Kidney capillary endothelial cell (primary cell): ENCODE measurements around the gene PANK1.

Experiments used
- DNase-seq: peaks from one replicate; pipeline ENCODE4 v3.0.0-alpha.2; 2018; ENCODE audit warnings: low spot score

Gene PANK1

GRCh38 chr10:89615824-89616223, 29.2 kb downstream of the PANK1 start:
- DNase-seq, result no peak

DNA sequence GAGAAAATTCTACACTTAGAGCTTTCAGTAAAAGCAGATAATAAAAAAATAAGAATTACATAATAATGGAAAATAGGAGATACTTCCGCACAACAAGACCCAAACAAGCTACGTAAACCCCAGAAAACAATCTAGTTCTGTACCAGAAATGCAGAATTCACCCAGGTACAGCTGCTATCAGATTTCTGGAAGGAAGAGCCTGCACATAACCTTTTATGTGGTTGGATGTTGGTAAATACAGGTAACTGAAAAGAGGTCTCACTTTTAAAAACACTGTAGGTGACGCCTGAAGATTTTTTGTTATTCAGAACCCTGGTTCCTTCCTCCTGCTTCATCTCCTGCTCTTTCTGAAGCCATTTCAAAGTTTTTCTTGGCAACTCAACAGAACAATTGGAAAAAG, 29.9 kb downstream of the PANK1 start:
- DNase-seq, result no peak

DNA sequence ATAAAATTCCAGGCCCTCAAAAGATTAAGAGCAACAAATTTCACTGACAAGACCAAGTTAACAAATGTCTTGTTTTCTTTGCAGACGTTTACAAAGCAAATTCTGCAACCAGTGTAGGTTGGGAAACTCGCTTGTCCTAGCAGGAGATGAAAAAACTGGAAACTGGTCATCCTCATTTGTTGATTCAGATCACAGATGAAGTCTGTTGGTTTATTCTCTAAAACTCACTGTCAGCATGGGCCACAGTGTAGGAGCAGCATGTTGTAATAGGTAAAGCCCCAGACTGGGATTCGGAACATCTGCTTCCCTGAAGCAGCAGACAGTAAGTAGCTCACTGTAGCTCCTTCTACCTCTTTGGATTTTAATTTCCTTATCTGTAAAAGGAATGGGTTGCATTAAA, 31.5 kb downstream of the PANK1 start:
- DNase-seq, result no peak

DNA sequence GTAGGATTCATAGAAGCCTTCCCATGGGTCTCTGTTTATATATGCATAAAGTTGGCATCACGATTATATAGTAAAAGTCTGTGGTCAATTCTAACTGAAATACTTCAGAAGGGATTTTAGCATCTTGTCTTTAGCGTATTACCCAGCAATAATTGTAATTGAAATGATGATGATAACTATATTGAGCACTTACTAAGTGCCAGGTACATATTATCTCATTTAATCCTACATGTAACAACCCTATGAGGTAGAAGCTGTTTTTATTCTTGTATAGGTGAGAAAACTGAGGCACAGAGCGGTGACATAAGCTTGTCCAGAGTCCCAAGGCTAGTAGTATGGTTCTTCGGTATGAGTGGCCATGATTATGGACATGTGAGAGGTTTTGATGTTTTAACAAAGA, 33.8 kb downstream of the PANK1 start:
- DNase-seq, result no peak

DNA sequence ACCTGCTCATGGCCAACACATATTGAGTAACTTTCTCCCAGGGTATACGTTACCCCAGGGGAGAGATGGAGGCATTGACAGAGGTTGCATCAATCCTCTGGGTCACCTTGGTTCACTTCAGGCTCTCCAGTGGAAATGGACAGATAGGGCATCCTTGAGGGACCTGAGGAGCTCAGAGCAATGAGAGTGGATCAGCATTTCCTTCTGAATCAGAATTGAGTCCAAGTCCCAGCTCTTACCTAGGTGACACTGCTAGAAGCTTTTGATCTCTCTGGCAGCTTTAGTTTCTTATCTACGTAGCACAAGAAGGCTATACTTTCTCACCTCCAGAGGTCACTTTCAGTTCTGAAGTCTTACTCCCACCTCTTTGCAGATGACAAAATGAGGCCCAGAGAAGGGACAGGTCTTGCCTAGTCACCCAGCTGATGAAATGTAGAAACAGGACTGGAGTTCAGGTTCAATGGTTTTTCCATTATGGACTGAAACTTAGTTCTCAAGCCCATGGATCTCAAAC, 35.2 kb downstream of the PANK1 start:
- DNase-seq, result no peak

DNA sequence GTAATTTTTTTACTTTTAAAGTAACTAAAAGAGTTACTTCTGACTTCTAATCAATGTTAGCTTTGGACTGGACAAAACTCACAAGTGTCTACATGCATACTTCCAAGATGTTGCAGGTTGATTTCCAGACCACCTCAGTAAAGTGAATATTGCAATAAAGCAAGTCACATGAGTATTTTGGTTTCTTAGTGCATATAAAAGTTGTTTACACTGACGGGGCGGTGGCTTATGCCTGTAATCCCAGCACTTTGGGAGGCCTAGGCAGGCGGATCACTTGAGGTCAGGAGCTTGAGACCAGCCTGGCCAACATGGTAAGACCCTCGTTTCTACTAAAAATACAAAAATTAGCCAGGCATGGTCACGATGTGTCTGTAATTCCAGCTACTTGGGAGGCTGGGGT, 40.8 kb downstream of the PANK1 start:
- no peak for DNase-seq

DNA sequence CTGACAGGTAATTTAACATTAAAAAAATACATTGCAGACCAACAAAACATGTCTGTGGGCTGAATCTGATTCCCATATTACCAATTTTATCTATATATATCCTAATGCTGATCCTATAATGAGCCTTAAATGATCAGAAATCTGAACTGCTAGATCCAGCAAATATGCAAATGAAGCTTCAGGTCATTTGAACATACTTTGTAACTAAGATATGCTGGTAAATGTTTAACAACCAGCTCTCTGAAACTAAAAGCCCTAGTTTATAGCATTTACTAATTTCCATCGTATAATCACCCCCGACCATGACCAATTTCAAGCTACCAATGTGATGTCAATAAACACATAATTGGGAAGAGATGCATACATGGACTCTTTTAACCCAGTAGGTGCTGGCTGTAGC, 42.1 kb downstream of the PANK1 start:
- no peak for DNase-seq

DNA sequence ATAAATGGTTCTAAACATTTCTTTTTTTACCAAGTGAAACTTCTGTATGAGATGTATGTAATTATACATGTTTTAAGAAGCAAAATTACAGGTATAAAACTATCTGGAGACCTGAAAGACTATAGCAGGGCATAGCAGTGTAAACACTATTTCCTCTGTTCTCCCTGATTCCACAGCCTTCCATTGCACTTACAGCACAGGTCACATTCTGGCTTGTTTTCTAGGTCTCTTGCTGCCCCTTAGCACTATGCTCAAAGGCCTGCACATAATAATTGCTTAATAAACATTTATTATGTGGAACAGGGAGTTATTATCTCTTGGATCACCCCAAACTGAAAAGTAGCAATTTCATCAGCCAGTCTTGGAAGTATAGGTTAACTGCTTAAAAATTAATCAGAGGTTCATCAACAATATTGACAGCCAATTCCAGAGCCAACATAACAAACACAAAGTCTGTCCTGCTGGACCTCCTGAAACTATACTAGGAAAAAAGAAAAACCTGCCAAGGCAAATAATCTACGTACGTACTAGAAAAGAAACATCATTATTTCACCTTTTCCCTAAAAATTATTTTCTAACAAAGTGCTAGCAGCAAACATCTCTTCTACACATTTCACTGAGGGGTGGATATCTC, 43.2 kb downstream of the PANK1 start:
- DNase-seq, result no peak

DNA sequence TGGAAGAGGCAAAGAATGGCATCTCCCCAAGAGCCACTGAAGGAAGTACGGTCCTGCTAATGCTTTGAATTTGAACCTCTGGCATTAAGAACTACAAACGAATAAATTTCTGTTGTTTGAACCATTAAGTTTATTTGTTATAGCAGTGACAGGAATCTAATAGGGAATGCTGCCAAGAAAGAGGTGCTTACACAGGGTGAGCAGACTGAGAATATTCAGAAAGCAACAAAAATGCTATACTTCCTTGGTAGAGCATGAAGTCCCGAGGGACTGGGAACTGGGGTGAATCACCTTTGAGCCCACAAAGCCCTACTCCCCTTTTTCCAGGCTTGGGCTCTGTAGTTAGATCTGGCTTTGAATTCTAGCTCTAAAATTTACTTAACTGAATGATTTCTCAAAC, 45.0 kb downstream of the PANK1 start:
- no peak for DNase-seq

DNA sequence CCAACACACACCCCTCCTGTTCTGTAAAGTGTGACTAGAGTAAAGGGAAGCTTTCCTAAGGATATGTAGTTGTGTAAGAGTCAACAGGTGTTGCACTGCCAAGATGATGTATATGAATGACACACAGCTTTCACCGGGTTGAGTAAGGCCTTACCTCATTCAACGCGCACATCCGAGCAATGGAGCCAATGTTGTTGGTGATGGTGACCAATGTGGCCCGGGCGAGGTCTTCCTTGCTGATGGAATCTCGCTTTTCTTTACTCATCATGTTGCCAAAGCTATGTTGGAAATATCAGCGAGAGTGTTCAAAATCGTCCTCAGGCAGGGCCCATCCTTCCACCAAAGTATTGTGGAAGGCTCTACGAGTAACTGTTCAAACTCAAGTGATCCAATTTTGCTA, 52.0 kb downstream of the PANK1 start:
- no peak for DNase-seq

DNA sequence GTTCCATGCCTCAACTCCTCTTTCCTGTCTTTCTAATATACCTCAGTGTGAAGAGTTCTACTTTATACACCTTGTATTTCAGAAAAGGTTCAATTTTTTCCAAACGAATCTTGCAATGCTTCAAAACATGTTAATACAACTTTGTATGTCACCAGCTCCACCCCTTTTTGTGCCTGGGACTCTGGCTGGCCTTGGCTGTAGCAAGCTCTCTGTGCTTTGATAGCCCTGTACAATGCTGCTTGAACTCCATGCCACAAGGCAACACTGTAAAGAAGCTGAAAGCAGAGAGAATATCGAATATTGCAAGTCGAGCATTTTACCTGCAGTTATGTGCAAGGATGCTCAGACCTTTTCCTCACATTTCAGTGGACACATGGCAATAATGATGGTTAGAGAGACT, 52.5 kb downstream of the PANK1 start:
- DNase-seq, result no peak

DNA sequence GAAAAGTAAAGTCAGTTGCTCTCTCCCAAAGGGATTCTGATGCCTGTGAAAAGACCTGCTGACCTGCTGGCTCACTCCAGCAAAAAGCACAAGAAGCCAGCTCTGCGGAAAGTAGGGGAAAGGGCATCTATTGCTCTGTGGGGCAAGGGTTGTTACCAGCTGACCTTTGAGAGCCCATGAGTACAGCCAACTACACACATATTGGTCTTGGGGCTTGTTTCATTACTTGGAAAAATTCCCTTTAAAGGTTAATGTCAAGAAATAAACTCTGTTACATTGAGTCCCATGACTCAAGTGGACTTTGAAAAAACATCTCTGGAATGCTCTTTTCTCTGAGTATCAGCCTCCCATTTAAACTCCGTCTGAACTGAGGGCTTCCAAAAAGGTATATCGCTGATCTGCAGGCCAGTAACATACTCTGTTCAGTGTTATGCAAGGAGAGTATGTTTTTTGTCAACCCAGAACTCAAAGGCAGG, 53.2 kb downstream of the PANK1 start:
- no peak for DNase-seq

- no peak for DNase-seq
These were observed 53.8 kb downstream of the PANK1 start for GRCh38 chr10:89591111-89591795.

DNA sequence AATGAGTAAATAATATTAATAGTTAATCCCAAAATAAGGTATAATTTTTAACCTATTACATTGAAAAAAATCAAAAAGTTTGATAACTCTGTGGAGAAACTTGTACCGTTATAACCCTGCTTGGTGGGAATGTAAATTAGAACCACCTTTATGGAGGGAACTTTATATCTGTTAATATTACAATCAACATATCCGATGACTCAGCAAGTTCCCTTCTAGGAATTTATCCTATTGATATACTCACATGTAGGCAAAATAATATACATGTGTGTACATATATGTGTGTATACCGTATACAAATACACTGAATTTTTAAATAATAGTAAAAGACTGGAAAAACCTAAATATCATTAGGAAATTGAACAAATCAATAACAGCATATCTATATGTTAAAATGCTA, 54.7 kb downstream of the PANK1 start:
- no peak for DNase-seq

GRCh38 chr10:89589101-89589720, 55.8 kb downstream of the PANK1 start:
- no peak for DNase-seq

- DNase-seq, result no peak
These were observed 56.4 kb downstream of the PANK1 start for GRCh38 chr10:89588671-89589070.

DNA sequence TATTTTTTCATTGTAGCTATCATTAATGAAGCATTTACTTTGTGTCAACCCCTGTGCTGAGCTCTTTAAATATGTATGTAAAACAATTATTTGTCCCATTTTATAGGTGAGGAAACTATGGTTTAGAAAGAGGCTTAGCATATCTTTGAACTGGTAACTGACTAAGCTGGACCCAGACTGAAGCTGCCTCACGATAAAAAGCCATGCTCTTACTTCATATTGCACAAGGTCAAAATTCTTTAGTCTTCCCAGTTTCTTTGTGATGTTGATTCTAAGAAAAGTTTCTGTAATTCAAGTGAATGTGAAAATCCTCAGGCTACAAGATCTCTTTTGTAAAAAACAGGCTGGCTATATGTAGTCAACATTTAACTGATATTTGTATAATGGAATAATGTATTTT, 63.0 kb downstream of the PANK1 start:
- DNase-seq, result no peak

DNA sequence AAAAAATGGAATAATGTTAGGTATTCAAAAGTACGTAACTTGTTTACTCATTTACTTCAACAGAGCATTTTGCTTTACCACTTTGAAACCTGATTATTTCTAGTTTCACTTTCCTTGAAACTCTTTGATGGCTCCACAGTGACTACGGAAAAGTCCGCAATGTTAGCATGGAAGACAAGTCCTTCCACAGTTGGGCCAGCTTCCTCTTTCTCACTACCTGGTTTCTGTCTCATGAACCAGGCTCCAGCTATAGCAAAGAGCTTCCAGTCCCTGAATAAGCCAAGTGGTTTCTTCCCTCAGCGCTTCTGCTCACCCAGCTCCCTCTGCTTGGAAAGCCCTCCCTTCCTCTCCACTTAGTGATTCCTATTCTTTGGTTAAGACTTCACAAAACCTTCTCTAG, 64.8 kb downstream of the PANK1 start:
- DNase-seq, result no peak

DNA sequence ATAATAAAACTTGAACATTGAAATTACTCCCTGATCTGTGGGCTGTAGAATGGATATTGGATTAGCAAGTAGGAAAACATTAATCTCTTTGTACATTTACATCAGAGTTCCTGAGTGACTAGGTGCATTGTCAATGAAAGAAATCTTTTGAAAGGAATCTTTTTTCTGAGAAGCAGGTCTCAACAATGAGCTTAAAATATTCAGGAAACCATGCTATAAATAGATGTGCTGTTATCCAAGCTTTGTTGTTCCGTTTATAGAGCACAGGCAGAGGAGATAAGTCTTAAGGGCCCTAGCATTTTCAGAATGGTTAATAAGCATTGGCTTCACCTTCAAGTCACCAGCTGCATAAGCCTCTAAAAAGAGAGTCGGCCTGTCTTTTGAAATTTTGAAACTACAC, 68.3 kb downstream of the PANK1 start:
- DNase-seq, result no peak

- DNase-seq, result no peak
These were observed 69.0 kb downstream of the PANK1 start for GRCh38 chr10:89576022-89576421.

DNA sequence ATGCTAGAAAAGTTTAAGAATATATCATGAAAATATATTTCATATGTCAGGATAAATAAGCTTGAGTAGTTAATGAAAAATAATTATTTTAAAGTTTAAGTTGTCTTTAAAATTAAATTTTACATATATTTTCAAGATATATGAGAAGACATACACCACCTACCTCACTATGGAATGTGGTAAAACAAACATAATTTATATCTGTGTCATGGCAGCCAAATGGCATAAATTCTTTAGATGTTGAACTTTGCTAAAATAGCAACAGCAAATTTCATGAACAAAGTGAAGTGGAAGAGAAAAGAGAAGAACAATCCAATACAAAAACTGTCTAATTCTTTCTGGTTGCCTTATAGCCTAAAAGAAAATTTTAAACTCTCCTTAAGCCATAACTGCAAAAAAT, 70.0 kb downstream of the PANK1 start:
- no peak for DNase-seq

DNA sequence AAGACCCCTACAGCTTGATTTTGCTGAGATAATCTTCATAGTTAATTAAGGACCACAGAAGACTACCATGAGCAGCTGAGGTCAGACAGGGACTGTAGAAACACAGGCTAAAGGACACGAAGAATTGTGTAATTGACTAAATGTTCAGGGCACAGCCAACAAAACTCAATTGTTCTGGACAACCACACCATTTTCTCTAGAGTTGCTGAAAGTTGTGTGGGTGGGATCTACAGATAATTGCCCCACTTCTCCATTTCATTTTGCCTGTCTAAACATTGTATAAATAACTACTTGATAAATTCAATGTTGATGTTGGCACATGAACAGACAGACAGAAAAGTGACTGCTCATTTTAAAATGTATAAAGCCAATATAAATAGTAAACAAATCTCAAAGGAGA, 70.7 kb downstream of the PANK1 start:
- DNase-seq, result no peak

DNA sequence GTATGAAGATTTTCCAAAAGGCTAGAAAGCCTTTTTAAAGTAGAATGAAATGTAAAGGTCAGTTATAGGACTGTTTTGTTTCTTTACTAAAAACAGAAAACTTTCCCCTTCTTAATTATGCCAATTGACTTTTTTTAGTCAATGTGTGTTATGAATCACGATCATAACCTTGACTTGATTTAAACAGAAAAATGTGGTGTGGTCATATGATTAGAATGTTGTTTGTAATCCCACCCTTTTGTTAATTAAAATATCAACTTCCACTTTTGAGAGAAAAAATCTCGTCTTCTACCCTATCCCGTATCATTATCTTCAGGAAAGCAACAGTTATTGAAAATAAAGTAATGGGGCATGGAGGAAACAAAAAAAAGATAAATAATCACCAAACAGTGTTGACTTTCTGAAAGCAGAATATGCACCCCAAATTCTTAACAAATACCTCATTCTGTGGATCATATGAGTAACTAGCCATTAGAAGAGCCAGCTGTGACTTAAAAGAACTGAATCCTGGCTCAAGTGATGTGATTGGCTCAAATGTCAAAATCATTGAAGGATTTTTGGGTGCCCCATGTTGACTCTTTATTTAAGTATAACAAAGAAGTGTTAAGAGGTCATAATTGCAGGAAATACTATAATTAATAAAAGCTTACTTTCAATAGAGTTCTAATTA, 77.3 kb downstream of the PANK1 start:
- DNase-seq, result no peak
